H9 (cell line): ENCODE results near the gene CHAMP1. TPM values are rescaled to one million over a fixed set of nuclear protein-coding genes. Genes with fewer than 3 reads are reported as not detected.
"Not testable (repeated sequence)": the region's sequence is repeated elsewhere in the genome, so short reads cannot be mapped to it uniquely, and the experiment has no call there.

Experiments
- DNase-seq: peaks from one replicate; pipeline ENCODE4 v3.0.0-alpha.2; 2017
- H2AFZ ChIP-seq: one replicate; pipeline ENCODE4 v1.6.1; 2013; ENCODE audit warnings: mild to moderate bottlenecking, low read length, control low read depth, moderate library complexity
- H2AK5ac ChIP-seq: 2 replicates; pipeline ENCODE4 v1.6.1; 2013; ENCODE audit warnings: low read length, control low read depth, mixed read lengths; ENCODE audit not compliant: insufficient read length
- H2BK120ac ChIP-seq: one replicate; pipeline ENCODE4 v1.6.1; 2013; ENCODE audit warnings: low read depth, mild to moderate bottlenecking, low read length, control low read depth, inconsistent platforms; ENCODE audit not compliant: poor library complexity, severe bottlenecking
- H2BK12ac ChIP-seq: 2 replicates; pipeline ENCODE4 v1.6.1; 2013; ENCODE audit warnings: low read length, control low read depth, mixed read lengths, low read depth; ENCODE audit not compliant: insufficient read length
- H2BK15ac ChIP-seq: 2 replicates; pipeline ENCODE4 v1.6.1; 2013; ENCODE audit warnings: low read depth, low read length, control low read depth
- H2BK20ac ChIP-seq: one replicate; pipeline ENCODE4 v1.6.1; 2013; ENCODE audit warnings: low read depth, mild to moderate bottlenecking, low read length, control low read depth, inconsistent platforms; ENCODE audit not compliant: poor library complexity, severe bottlenecking
- H2BK5ac ChIP-seq: 2 replicates; pipeline ENCODE4 v1.6.1; 2013; ENCODE audit warnings: low read length, control low read depth, mixed read lengths; ENCODE audit not compliant: insufficient read length
- H3K14ac ChIP-seq: 2 replicates; pipeline ENCODE4 v1.6.1; 2013; ENCODE audit warnings: low read length, control low read depth; ENCODE audit not compliant: insufficient read depth
- H3K18ac ChIP-seq: 2 replicates; pipeline ENCODE4 v1.6.1; 2013; ENCODE audit warnings: low read depth, mild to moderate bottlenecking, mixed read lengths, low read length, control low read depth; ENCODE audit not compliant: insufficient read length
- H3K23ac ChIP-seq: 2 replicates; pipeline ENCODE4 v1.6.1; 2013; ENCODE audit warnings: low read length, control low read depth, mixed read lengths, low read depth; ENCODE audit not compliant: insufficient read length
- H3K23me2 ChIP-seq: 2 replicates; pipeline ENCODE4 v1.6.1; 2013; ENCODE audit warnings: low read depth, mild to moderate bottlenecking, mixed read lengths, low read length, control low read depth; ENCODE audit not compliant: insufficient read length, poor library complexity, severe bottlenecking
- H3K27ac ChIP-seq: 2 replicates; pipeline ENCODE4 v1.5.1; 2013; ENCODE audit warnings: low read length, control low read depth, mixed read lengths, low read depth; ENCODE audit not compliant: insufficient read length
- H3K27me3 ChIP-seq: 2 replicates; pipeline ENCODE4 v1.6.1; 2013; ENCODE audit warnings: low read length, control low read depth, inconsistent platforms; ENCODE audit not compliant: insufficient read depth
- H3K4ac ChIP-seq: 2 replicates; pipeline ENCODE4 v1.6.1; 2013; ENCODE audit warnings: low read depth, mild to moderate bottlenecking, control low read depth, inconsistent platforms, low read length, moderate library complexity
- H3K4me1 ChIP-seq: 2 replicates; pipeline ENCODE4 v1.6.1; 2013; ENCODE audit warnings: low read length, control low read depth, inconsistent platforms; ENCODE audit not compliant: insufficient read depth
- H3K4me2 ChIP-seq: 2 replicates; pipeline ENCODE4 v1.6.1; 2013; ENCODE audit warnings: low read length, control low read depth, mixed read lengths; ENCODE audit not compliant: insufficient read length, insufficient read depth
- H3K56ac ChIP-seq: 2 replicates; pipeline ENCODE4 v1.6.1; 2013; ENCODE audit warnings: low read depth, mild to moderate bottlenecking, mixed read lengths, low read length, control low read depth; ENCODE audit not compliant: insufficient read length
- H3K79me1 ChIP-seq: 2 replicates; pipeline ENCODE4 v1.6.1; 2013; ENCODE audit warnings: low read depth, mild to moderate bottlenecking, moderate library complexity, low read length, control low read depth, inconsistent platforms; ENCODE audit not compliant: insufficient read depth, poor library complexity, severe bottlenecking
- H3K79me2 ChIP-seq: 2 replicates; pipeline ENCODE4 v1.6.1; 2013; ENCODE audit warnings: low read length, control low read depth, inconsistent platforms; ENCODE audit not compliant: insufficient read depth
- H3K9ac ChIP-seq: 2 replicates; pipeline ENCODE4 v1.6.1; 2013; ENCODE audit warnings: low read length, control low read depth, mixed read lengths; ENCODE audit not compliant: insufficient read length; ENCODE audit errors: extremely low read depth
- H3K9me3 ChIP-seq: one replicate; pipeline ENCODE4 v1.6.1; 2013; ENCODE audit warnings: low read depth, low read length, inconsistent platforms; ENCODE audit not compliant: control insufficient read depth
- H3T11ph ChIP-seq: one replicate; pipeline ENCODE4 v1.6.1; 2013; ENCODE audit warnings: mild to moderate bottlenecking, low read length, control low read depth, inconsistent platforms
- H4K20me1 ChIP-seq: one replicate; pipeline ENCODE4 v1.6.1; 2013; ENCODE audit not compliant: control insufficient read depth, insufficient read length, insufficient read depth
- H4K5ac ChIP-seq: 2 replicates; pipeline ENCODE4 v1.6.1; 2013; ENCODE audit warnings: low read depth, mild to moderate bottlenecking, mixed read lengths, low read length, control low read depth; ENCODE audit not compliant: insufficient read length
- H4K8ac ChIP-seq: replicated peaks from 2 replicates; pipeline ENCODE4 v1.6.1; 2013; ENCODE audit warnings: low read length, control low read depth, mixed read lengths, low read depth; ENCODE audit not compliant: insufficient read length
- H4K91ac ChIP-seq: 2 replicates; pipeline ENCODE4 v1.6.1; 2013; ENCODE audit warnings: low read depth, mild to moderate bottlenecking, moderate library complexity, mixed read lengths, low read length, control low read depth; ENCODE audit not compliant: insufficient read length
- H3K27ac Mint-ChIP-seq, 3 experiments: 2 replicates in 2 of 3; 3 replicates in 1 of 3; pipeline ENCODE4 v1.8.0; 2020 to 2021; ENCODE audit warnings: mixed read lengths in 3 of 3, mild to moderate bottlenecking in 1 of 3, moderate library complexity in 1 of 3
- H3K27me3 Mint-ChIP-seq: 2 replicates; pipeline ENCODE4 v1.8.0; 2021; ENCODE audit warnings: low read depth, mild to moderate bottlenecking, moderate library complexity, mixed read lengths
- H3K36me3 Mint-ChIP-seq, 3 experiments: 2 replicates in 2 of 3; 3 replicates in 1 of 3; pipeline ENCODE4 v1.8.0; 2020 to 2021; ENCODE audit warnings: low read depth in 3 of 3, mixed read lengths in 3 of 3; ENCODE audit not compliant: insufficient read depth in 1 of 3
- H3K4me1 Mint-ChIP-seq, 2 experiments: 2 replicates each; pipeline ENCODE4 v1.8.0; 2020; ENCODE audit warnings: mixed read lengths in 2 of 2
- H3K4me3 Mint-ChIP-seq, 2 experiments: 2 replicates in 1 of 2; 3 replicates in 1 of 2; pipeline ENCODE4 v1.8.0; 2020 to 2021; ENCODE audit warnings: mild to moderate bottlenecking in 2 of 2, mixed read lengths in 2 of 2, moderate library complexity in 1 of 2
- H3K9me3 Mint-ChIP-seq, 2 experiments: 2 replicates in 1 of 2; 3 replicates in 1 of 2; pipeline ENCODE4 v1.8.0; 2020; ENCODE audit warnings: mild to moderate bottlenecking in 2 of 2, mixed read lengths in 2 of 2, moderate library complexity in 1 of 2
- CTCF ChIP-seq: fragments of 200-600 bp; sonication (generic); conservative IDR thresholded peaks from 3 replicates; pipeline ENCODE4 v1.8.0; 2021; ENCODE audit warnings: antibody characterized with exemption, mild to moderate bottlenecking
- WGBS: extraction: QIAGEN DNeasy Blood & Tissue Kit; methylation state at CpG from one replicate; pipeline ENCODE4 v1.1.7; 2013; ENCODE audit warnings: missing lambda C conversion rate, low lambda C conversion rate, mixed read lengths; ENCODE audit not compliant: insufficient read length; ENCODE audit errors: extremely low coverage; 5-methylcytosine and 5-hydroxymethylcytosine counted together
- total RNA-seq: library from RNA; stranded (reverse); gene quantifications from 2 replicates; pipeline ENCODE4 v1.2.1, GENCODE V29; 2021

Gene CHAMP1
- total RNA-seq, 1 experiment from 2014 or later: 62.1 TPM

GRCh38 chr13:114341003-114341777 is 26.9 kb downstream of the CHAMP1 start:
- no peaks in the 10 kb centered on the region for H3K79me1 ChIP-seq
- H3K27me3 Mint-ChIP-seq: no peaks in the 10 kb centered on the region
- H3K18ac ChIP-seq: no peak overlapping the region
- no peaks in the 10 kb centered on the region for H3K79me2 ChIP-seq
- no peak overlapping the region for H3K4me3 Mint-ChIP-seq
- WGBS: no CpG with 5 or more reads among the region's 14 CpGs
- H2BK15ac ChIP-seq: no peak overlapping the region
- no peaks in the 10 kb centered on the region for H3K27me3 ChIP-seq
- H3K56ac ChIP-seq: no peak overlapping the region
- no peak overlapping the region for H3K23ac ChIP-seq
- H4K8ac ChIP-seq: no peak overlapping the region
- H4K20me1 ChIP-seq: no peaks in the 10 kb centered on the region
- H2AFZ ChIP-seq: peak overlapping the region; percentile 16
- no peak overlapping the region for H2AK5ac ChIP-seq
- no peak for TF ChIP-seq CTCF
- H4K91ac ChIP-seq: no peak overlapping the region
- H3K27ac ChIP-seq: no peak overlapping the region
- H2BK120ac ChIP-seq: no peak overlapping the region
- no peak overlapping the region; the same call in 1 of the 2 replicates for H3K14ac ChIP-seq
- H2BK20ac ChIP-seq: no peak overlapping the region
- no peak overlapping the region for H3K4me2 ChIP-seq
- H2BK5ac ChIP-seq: no peak overlapping the region
- H3K9ac ChIP-seq: no peak overlapping the region
- no peak overlapping the region for H4K5ac ChIP-seq
- peak; percentile 53 for DNase-seq
- no peaks in the 10 kb centered on the region; the same call in 1 of the 2 replicates for H3K4me1 ChIP-seq
- H3K4me1 Mint-ChIP-seq: peaks cover 15 to 25% of the 10 kb centered on the region in 2 experiments
- H3K23me2 ChIP-seq: no peaks in the 10 kb centered on the region
- peak overlapping the region in 2 of 3 experiments; percentile 55 to 73; a peak in 2 of 7 replicates for H3K27ac Mint-ChIP-seq
- no peaks in the 10 kb centered on the region for H3K9me3 ChIP-seq
- H2BK12ac ChIP-seq: no peak overlapping the region
- H3K9me3 Mint-ChIP-seq: peaks cover 0 to 3% of the 10 kb centered on the region in 2 experiments; a peak in 1 of 5 replicates
- H3K4ac ChIP-seq: no peak overlapping the region
- peaks cover 0 to 4% (median 2%) of the 10 kb centered on the region in 3 experiments; a peak in 1 of 7 replicates for H3K36me3 Mint-ChIP-seq
- no peak overlapping the region for H3T11ph ChIP-seq

- not testable (repeated sequence) for H3T11ph ChIP-seq, H3K4me1 ChIP-seq, H3K9me3 ChIP-seq, H4K8ac ChIP-seq, H3K4me2 ChIP-seq, H3K23me2 ChIP-seq, H3K4me3 Mint-ChIP-seq, H2BK15ac ChIP-seq, DNase-seq, H2BK12ac ChIP-seq, H3K27ac Mint-ChIP-seq, H2AFZ ChIP-seq, H2BK5ac ChIP-seq, H3K18ac ChIP-seq, H3K23ac ChIP-seq, H3K79me1 ChIP-seq, H3K36me3 Mint-ChIP-seq, H3K9ac ChIP-seq, H4K91ac ChIP-seq, H4K20me1 ChIP-seq, H3K27me3 ChIP-seq, H2BK20ac ChIP-seq, H3K27me3 Mint-ChIP-seq, H3K9me3 Mint-ChIP-seq, H4K5ac ChIP-seq, H3K79me2 ChIP-seq, H3K27ac ChIP-seq, H2BK120ac ChIP-seq, H3K4ac ChIP-seq, H3K56ac ChIP-seq, H2AK5ac ChIP-seq, H3K14ac ChIP-seq
- H3K4me1 Mint-ChIP-seq: peaks cover 6 to 20% of the 10 kb centered on the region in 2 experiments; a peak in 3 of 4 replicates
- no CpG with 5 or more reads among the region's 3 CpGs for WGBS
Measured at GRCh38 chr13:114347256-114347655, 33.0 kb downstream of the CHAMP1 start.
